GM12878 (cell line): ENCODE measurements around the gene PDK1. TPM values are rescaled to one million over a fixed set of nuclear protein-coding genes. Genes with fewer than 3 reads are reported as not detected.

ENCODE experiments used
- ATAC-seq: fragments of 200-7000 bp; cut with Tn5 transposase; 3 replicates; pipeline ENCODE4 v1.9.1; 2020; ENCODE audit warnings: mild to moderate bottlenecking, moderate library complexity
- BruUV-seq: library from RNA; stranded (reverse); fragments of 400-500 nt; replicated peaks from 2 replicates; lab custom pipeline; 2021; lab: Mats Ljungman, UMichigan
- CTCF ChIA-PET: fragments of 300-600 bp; sonication (Branson Sonifier 250); formaldehyde crosslinking; extraction: SDS; loops from one replicate; lab custom pipeline; 2021; ENCODE audit warnings: inconsistent platforms; lab: Yijun Ruan, JAX
- POLR2A ChIA-PET: fragments of 350-600 bp; formaldehyde crosslinking; extraction: SDS; loops from one replicate; lab custom pipeline; 2021; ENCODE audit warnings: inconsistent platforms; lab: Charles Lee
- RAD21 ChIA-PET: fragments of 300-600 bp; sonication (Branson Sonifier 250); formaldehyde crosslinking; loops from one replicate; lab custom pipeline; 2023; ENCODE audit warnings: antibody characterized with exemption; ENCODE audit not compliant: unreplicated experiment; lab: Charles Lee
- SMC1A ChIA-PET: fragments of 300-600 bp; sonication (Branson Sonifier 250); formaldehyde crosslinking; loops from one replicate; lab custom pipeline; 2023; ENCODE audit not compliant: unreplicated experiment, uncharacterized antibody; lab: Charles Lee
- DNase-seq: peaks from one replicate; pipeline ENCODE4 v3.0.0-alpha.2; 2011; ENCODE audit warnings: low read depth, low spot score
- FAIRE-seq: peaks from 3 replicates; lab custom pipeline; 2011; peaks lifted over from hg19 to GRCh38; lab: Jason Lieb, UNC
- H2AFZ ChIP-seq: 2 replicates; pipeline ENCODE4 v1.6.0; 2011; ENCODE audit warnings: low read depth, low read length, control low read depth; ENCODE audit not compliant: control insufficient read depth
- H3K27ac ChIP-seq: 2 replicates; pipeline ENCODE4 v1.5.1; 2011; ENCODE audit warnings: control low read depth; ENCODE audit not compliant: control insufficient read depth, insufficient read depth
- H3K27me3 ChIP-seq, 2 experiments: replicated peaks in 1 of 2; 2 replicates each; pipeline versions ENCODE4 v1.6.0 to v1.6.1; 2011; ENCODE audit warnings: low read length in 1 of 2; ENCODE audit not compliant: control insufficient read depth in 2 of 2, insufficient read depth in 2 of 2
- H3K36me3 ChIP-seq, 2 experiments: 2 replicates each; pipeline ENCODE4 v1.5.1; 2011; ENCODE audit warnings: low read length in 1 of 2; ENCODE audit not compliant: control insufficient read depth in 2 of 2, insufficient read depth in 2 of 2
- H3K4me1 ChIP-seq: 2 replicates; pipeline ENCODE4 v1.6.1; 2011; ENCODE audit warnings: mild to moderate bottlenecking, low read length, moderate library complexity, mixed read lengths; ENCODE audit not compliant: control insufficient read depth, insufficient read depth
- H3K4me2 ChIP-seq: 2 replicates; pipeline ENCODE4 v1.6.0; 2011; ENCODE audit warnings: control low read depth; ENCODE audit not compliant: control insufficient read depth, insufficient read depth
- H3K4me3 ChIP-seq: fragments of 200-600 bp; sonication (generic); 2 replicates; pipeline ENCODE4 v1.5.1; 2016
- H3K79me2 ChIP-seq: 2 replicates; pipeline ENCODE4 v1.6.0; 2011; ENCODE audit warnings: low read length; ENCODE audit not compliant: control insufficient read depth, insufficient read depth
- H3K9ac ChIP-seq: 2 replicates; pipeline ENCODE4 v1.8.0; 2011; ENCODE audit warnings: low read length, control low read depth, mixed read lengths; ENCODE audit not compliant: control insufficient read depth, insufficient read depth
- H3K9me3 ChIP-seq: replicated peaks from 3 replicates; pipeline ENCODE4 v1.5.1; 2011; ENCODE audit warnings: mild to moderate bottlenecking, low read length; ENCODE audit not compliant: control insufficient read depth, insufficient read depth
- H4K20me1 ChIP-seq: 2 replicates; pipeline ENCODE4 v1.6.0; 2011; ENCODE audit not compliant: control insufficient read depth, insufficient read depth
- E2F8 ChIP-seq: fragments of 450-650 bp; IDR thresholded peaks from 2 replicates; pipeline ENCODE4 v1.6.1; 2018; ENCODE audit warnings: mild to moderate bottlenecking, low read depth, moderate library complexity; ENCODE audit not compliant: partially characterized antibody
- E4F1 ChIP-seq: fragments of 450-650 bp; IDR thresholded peaks from 2 replicates; pipeline ENCODE4 v1.6.1; 2018; ENCODE audit warnings: borderline replicate concordance, mild to moderate bottlenecking; ENCODE audit not compliant: partially characterized antibody
- ESRRA ChIP-seq: IDR thresholded peaks from 2 replicates; pipeline ENCODE4 v1.6.1; 2012; ENCODE audit warnings: mild to moderate bottlenecking, low read length, improper control_type of control experiment
- FOXM1 ChIP-seq: IDR thresholded peaks from 2 replicates; pipeline ENCODE4 v1.6.1; 2012; ENCODE audit warnings: low read depth, mild to moderate bottlenecking, inconsistent platforms, low read length, moderate library complexity
- HDAC6 ChIP-seq: fragments of 200-600 bp; sonication (generic); IDR thresholded peaks from one replicate; pipeline ENCODE4 v1.8.0; 2017; ENCODE audit warnings: antibody characterized with exemption; ENCODE audit not compliant: unreplicated experiment
- MEF2A ChIP-seq: IDR thresholded peaks from 2 replicates; pipeline ENCODE4 v1.6.1; 2011; ENCODE audit warnings: low read depth, mild to moderate bottlenecking, low read length, moderate library complexity; ENCODE audit not compliant: insufficient read depth
- MYB ChIP-seq: fragments of 150-350 bp; IDR thresholded peaks from 2 replicates; pipeline ENCODE4 v1.6.1; 2014; ENCODE audit warnings: mild to moderate bottlenecking, low read depth, low read length, borderline replicate concordance
- RAD21 ChIP-seq: IDR thresholded peaks from 2 replicates; pipeline ENCODE4 v1.6.1; 2011; ENCODE audit warnings: mild to moderate bottlenecking, low read depth, low read length, moderate library complexity; ENCODE audit not compliant: insufficient read depth
- RB1 ChIP-seq: fragments of 450-650 bp; formaldehyde crosslinking; IDR thresholded peaks from 2 replicates; pipeline ENCODE4 v1.6.1; 2017; ENCODE audit warnings: mild to moderate bottlenecking, borderline replicate concordance
- RELB ChIP-seq: fragments of 450-650 bp; IDR thresholded peaks from 2 replicates; pipeline ENCODE4 v1.6.1; 2017; ENCODE audit warnings: low read depth, mild to moderate bottlenecking, moderate library complexity
- SMARCA5 ChIP-seq: fragments of 450-650 bp; IDR thresholded peaks from 2 replicates; pipeline ENCODE4 v1.6.1; 2017; ENCODE audit warnings: mild to moderate bottlenecking
- SMC3 ChIP-seq: IDR thresholded peaks from 2 replicates; pipeline ENCODE4 v1.6.1; 2011; ENCODE audit warnings: low read length, improper control_type of control experiment, borderline replicate concordance
- SREBF2 ChIP-seq: IDR thresholded peaks from 2 replicates; pipeline ENCODE4 v1.6.1; 2012; ENCODE audit warnings: mild to moderate bottlenecking, low read length
- STAT1 ChIP-seq: fragments of 450-650 bp; conservative IDR thresholded peaks from 2 replicates; pipeline ENCODE4 v1.6.1; 2014; ENCODE audit warnings: antibody characterized with exemption, mild to moderate bottlenecking
- TCF12 ChIP-seq: IDR thresholded peaks from 2 replicates; pipeline ENCODE4 v1.6.1; 2011; ENCODE audit warnings: low read depth, mild to moderate bottlenecking, low read length
- YBX1 ChIP-seq: fragments of 450-650 bp; IDR thresholded peaks from 2 replicates; pipeline ENCODE4 v1.6.1; 2016; ENCODE audit warnings: antibody characterized with exemption
- ZNF384 ChIP-seq: IDR thresholded peaks from 2 replicates; pipeline ENCODE4 v1.6.1; 2012; ENCODE audit warnings: low read depth, mild to moderate bottlenecking, low read length, improper control_type of control experiment, borderline replicate concordance
- WGBS: methylation state at CpG from one replicate; pipeline ENCODE4 v1.1.6; 2016; ENCODE audit warnings: low lambda C conversion rate; ENCODE audit not compliant: insufficient replicate concordance, insufficient coverage; ENCODE audit errors: missing lambda C conversion rate; 5-methylcytosine and 5-hydroxymethylcytosine counted together
- in situ Hi-C: fragments of 300-500 bp; cut with MboI; formaldehyde crosslinking; loops from 9 replicates; pipeline ENCODE4 v1.14.3; 2018; ENCODE audit warnings: mixed read lengths
- intact Hi-C: fragments of 100-400 bp; cut with micrococcal nuclease; formaldehyde crosslinking; loops from one replicate; pipeline ENCODE4 v1.14.2; 2022; ENCODE audit not compliant: unreplicated experiment
- polyA plus RNA-seq, 11 experiments: library from polyadenylated mRNA; depleted of rRNA in 4 of 11; unstranded in 6 of 11; stranded (reverse) in 5 of 11; fragments of >200 nt; fragmentation: Nextera tagmentation in 4 of 11; fragmentation: Illumina TruSeq in 1 of 11; extraction: Ambion mirVana in 4 of 11; extraction: Trizol in 1 of 11; gene quantifications; 1 replicate in 1 of 11; 2 replicates in 10 of 11; pipeline versions ENCODE4 v1.2.1 to v1.2.3, GENCODE V29; 2011 to 2016; ENCODE audit warnings: inconsistent platforms in 2 of 11, missing spikeins in 2 of 11, low read depth in 1 of 11
- total RNA-seq, 4 experiments: library from RNA; depleted of rRNA in 3 of 4; stranded (reverse); fragments of >200 nt in 3 of 4; fragmentation: Illumina TruSeq in 1 of 4; extraction: Trizol in 1 of 4; gene quantifications; 2 replicates each; pipeline versions ENCODE4 v1.2.1 to v1.2.3, GENCODE V29; 2013 to 2021

PDK1 gene
- total and polyA plus RNA-seq, 10 of the 15 experiments (the other 5 are each of a cell fraction or from before 2014, with no cell fraction given) = 5.3 to 128 (median 17.1) TPM

GRCh38 chr2:172545408-172546075, 10.3 kb upstream of the PDK1 start:
- no peaks in the 10 kb centered on the region for H3K27me3 ChIP-seq
- intact Hi-C loops (no loop called here), in situ Hi-C loops (no loop called here)
- RAD21 ChIA-PET = no interaction called here
- POLR2A ChIA-PET = no interaction called here
- CTCF ChIA-PET = no interaction called here
- H3K4me1 ChIP-seq = 0 out of 2 replicates have a peak, but pooled peaks cover 3% of the 10 kb centered on the region
- no peak overlapping the region for H2AFZ ChIP-seq
- WGBS = 65% methylated on average over 2 of the region's 2 CpGs
- no peaks in the 10 kb centered on the region; a peak in 1 of 4 replicates for H3K36me3 ChIP-seq
- ATAC-seq (no peak), FAIRE-seq (no peak), DNase-seq (no peak)
- no peak overlapping the region for H3K27ac ChIP-seq
- H4K20me1 ChIP-seq = no peaks in the 10 kb centered on the region
- no peak overlapping the region for H3K9ac ChIP-seq
- no peak overlapping the region for H3K4me3 ChIP-seq
- peaks cover 14% of the 10 kb centered on the region; the same call in 2 of the 3 replicates for H3K9me3 ChIP-seq
- SMC1A ChIA-PET = no interaction called here
- no TSS peak for BruUV-seq
- no peaks in the 10 kb centered on the region; the same call in 1 of the 2 replicates for H3K79me2 ChIP-seq
- H3K4me2 ChIP-seq = no peak overlapping the region
- no peak for TF ChIP-seq RAD21
- TF ChIP-seq SMARCA5 = no peak
- TF ChIP-seq HDAC6 = no peak
- no peak for TF ChIP-seq STAT1
- TF ChIP-seq TCF12 = no peak
- no peak for TF ChIP-seq SMC3
- TF ChIP-seq RELB = no peak
- no peak for TF ChIP-seq MYB
- no peak for TF ChIP-seq RB1
- no peak for TF ChIP-seq E2F8
- no peak for TF ChIP-seq YBX1
- TF ChIP-seq SREBF2 = no peak
- no peak for TF ChIP-seq FOXM1
- no peak for TF ChIP-seq ZNF384
- TF ChIP-seq MEF2A = no peak
- TF ChIP-seq ESRRA = no peak
- TF ChIP-seq E4F1 = no peak
